GM23338 (cell line): ENCODE results near the gene EXOC6B.

Experiments used
- CTCF ChIP-seq, 2 experiments: fragments of 200-600 bp in 1 of 2; sonication (generic) in 1 of 2; conservative IDR thresholded peaks; 2 replicates each; pipeline versions ENCODE4 v1.5.1 to v1.6.1; 2016 to 2017; ENCODE audit warnings: antibody characterized with exemption in 2 of 2, low read depth in 2 of 2, mild to moderate bottlenecking in 2 of 2, moderate library complexity in 1 of 2
- EZH2 ChIP-seq: fragments of 200-600 bp; sonication (generic); IDR thresholded peaks from one replicate; pipeline ENCODE4 v1.8.0; 2017; ENCODE audit warnings: antibody characterized with exemption, mild to moderate bottlenecking, low read depth; ENCODE audit not compliant: unreplicated experiment
- EZH2phosphoT487 ChIP-seq: fragments of 200-600 bp; sonication (generic); IDR thresholded peaks from one replicate; pipeline ENCODE4 v1.8.1; 2018; ENCODE audit warnings: antibody characterized with exemption; ENCODE audit not compliant: unreplicated experiment

GRCh38 chr2:72292433-72292832, 533.4 kb downstream of the EXOC6B start:
- no peak for TF ChIP-seq CTCF (conservative IDR thresholded peaks at IDR 0.05; ENCODE audit: low read depth in 2 of 2)
- no peak for TF ChIP-seq EZH2
- no peak for TF ChIP-seq EZH2phosphoT487
